Natural killer cell (primary cell): ENCODE data around the gene BACH2. TPM values are rescaled to one million over a fixed set of nuclear protein-coding genes. Genes with fewer than 3 reads are reported as not detected.

Experiments
- ATAC-seq, 3 donors: fragments of 150-1000 bp in 2 of 3; fragments of 200-7000 bp in 1 of 3; cut with Tn5 transposase; 1 replicate in 1 of 3; 2 replicates in 2 of 3; pipeline ENCODE4 v1.10.0; 2021; ENCODE audit warnings: mild to moderate bottlenecking in 2 of 3, moderate library complexity in 2 of 3
- DNase-seq, 2 donors: peaks; one replicate each; pipeline versions ENCODE4 v3.0.0 to v3.0.0-alpha.2; 2013 to 2021; ENCODE audit warnings: mixed read lengths in 1 of 2
- H3K27ac ChIP-seq: one replicate; pipeline ENCODE4 v1.5.1; 2013; ENCODE audit warnings: mild to moderate bottlenecking, low read length
- H3K27me3 ChIP-seq: one replicate; pipeline ENCODE4 v1.6.1; 2013; ENCODE audit warnings: low read length; ENCODE audit not compliant: control insufficient read depth, insufficient read depth
- H3K36me3 ChIP-seq: one replicate; pipeline ENCODE4 v1.6.1; 2013; ENCODE audit warnings: low read length; ENCODE audit not compliant: control insufficient read depth, insufficient read depth
- H3K4me1 ChIP-seq: one replicate; pipeline ENCODE4 v1.6.1; 2013; ENCODE audit warnings: low read length; ENCODE audit not compliant: control insufficient read depth, insufficient read depth
- H3K4me3 ChIP-seq: one replicate; pipeline ENCODE4 v1.5.1; 2013; ENCODE audit warnings: low read length
- H3K9me3 ChIP-seq: one replicate; pipeline ENCODE4 v1.6.1; 2013; ENCODE audit warnings: low read length; ENCODE audit not compliant: control insufficient read depth, insufficient read depth
- H3K27ac Mint-ChIP-seq, 2 donors: one replicate each; pipeline ENCODE4 v1.8.0; 2022; ENCODE audit warnings: mild to moderate bottlenecking in 2 of 2, mixed read lengths in 2 of 2, moderate library complexity in 1 of 2
- H3K27me3 Mint-ChIP-seq, 2 donors: one replicate each; pipeline ENCODE4 v1.8.0; 2022; ENCODE audit warnings: low read depth in 2 of 2, mixed read lengths in 2 of 2
- H3K36me3 Mint-ChIP-seq: one replicate; pipeline ENCODE4 v1.8.0; 2022; ENCODE audit warnings: mixed read lengths
- H3K4me1 Mint-ChIP-seq, 2 donors: one replicate each; pipeline ENCODE4 v1.8.0; 2022; ENCODE audit warnings: mixed read lengths in 2 of 2
- H3K4me3 Mint-ChIP-seq: one replicate; pipeline ENCODE4 v1.8.0; 2022; ENCODE audit warnings: mild to moderate bottlenecking, moderate library complexity, mixed read lengths
- H3K9me3 Mint-ChIP-seq, 2 donors: one replicate each; pipeline ENCODE4 v1.8.0; 2022; ENCODE audit warnings: mixed read lengths in 2 of 2
- CTCF ChIP-seq: fragments of 200-600 bp; IDR thresholded peaks from one replicate; pipeline ENCODE4 v1.8.0; 2022; ENCODE audit warnings: antibody characterized with exemption
- WGBS: methylation state at CpG from one replicate; pipeline ENCODE4 v1.1.7; 2013; ENCODE audit warnings: missing lambda C conversion rate; ENCODE audit not compliant: insufficient coverage; 5-methylcytosine and 5-hydroxymethylcytosine counted together
- intact Hi-C: fragments of 100-400 bp; cut with micrococcal nuclease; formaldehyde crosslinking; loops from one replicate; pipeline ENCODE4 v1.14.2; 2022
- total RNA-seq, 4 donors: library from RNA; stranded (reverse); fragments of 120-200 nt in 1 of 4; gene quantifications; one replicate each; pipeline versions ENCODE4 v1.2.3 to v1.2.4, GENCODE V29; 2013 to 2022

Gene BACH2
- total RNA-seq, 3 donors from 2014 or later (not counting 1 experiment from before 2014, with no cell fraction given) = 32.1 to 37.8 (median 32.7) TPM

- 96% methylated on average over 4 of the region's 4 CpGs for WGBS
- Mint-ChIP-seq H3K9me3 (peaks cover 0 to 3% of the 10 kb centered on the region in 2 donors), H3K27ac (peak overlapping the region in 1 of 2 donors; percentile 17), H3K36me3 (no peaks in the 10 kb centered on the region), H3K27me3 (peaks cover 7 to 42% of the 10 kb centered on the region in 2 donors), H3K4me3 (no peak overlapping the region), H3K4me1 (peaks cover 15 to 26% of the 10 kb centered on the region in 2 donors)
- no peaks in the 10 kb centered on the region for H3K36me3 ChIP-seq
- ATAC-seq (no peak), DNase-seq (no peak)
- no peaks in the 10 kb centered on the region for H3K27me3 ChIP-seq
- peaks cover 4% of the 10 kb centered on the region for H3K9me3 ChIP-seq
- intact Hi-C loops = no loop called here
- H3K27ac ChIP-seq = no peak overlapping the region
- H3K4me1 ChIP-seq = peaks cover 16% of the 10 kb centered on the region
- H3K4me3 ChIP-seq = no peak overlapping the region
- no peak for TF ChIP-seq CTCF
Measured at GRCh38 chr6:90291565-90291964, 5.1 kb downstream of the BACH2 start.

- Mint-ChIP-seq H3K27ac (peak overlapping the region in 1 of 2 donors; percentile 17), H3K27me3 (peaks cover 7 to 42% of the 10 kb centered on the region in 2 donors), H3K4me3 (no peak overlapping the region), H3K4me1 (peaks cover 21 to 32% of the 10 kb centered on the region in 2 donors), H3K9me3 (peaks cover 0 to 3% of the 10 kb centered on the region in 2 donors), H3K36me3 (no peaks in the 10 kb centered on the region)
- 91% methylated on average over 5 of the region's 5 CpGs for WGBS
- Histone ChIP-seq H3K27me3 (no peaks in the 10 kb centered on the region), H3K4me3 (no peak overlapping the region), H3K36me3 (no peaks in the 10 kb centered on the region), H3K9me3 (peaks cover 4% of the 10 kb centered on the region), H3K27ac (no peak overlapping the region), H3K4me1 (peaks cover 17% of the 10 kb centered on the region)
- DNase-seq (no peak), ATAC-seq (no peak)
- no peak for TF ChIP-seq CTCF
- intact Hi-C loops = no loop called here
Measured at GRCh38 chr6:90290811-90291420, 5.7 kb downstream of the BACH2 start.

- no peak overlapping the region for H3K4me3 Mint-ChIP-seq
- H3K27me3 Mint-ChIP-seq = peaks cover 7 to 42% of the 10 kb centered on the region in 2 donors
- H3K27ac ChIP-seq = no peak overlapping the region
- no peak for ATAC-seq
- WGBS = 100% methylated on average over 1 of the region's 1 CpG
- H3K27ac Mint-ChIP-seq = no peak overlapping the region
- H3K9me3 Mint-ChIP-seq = peaks cover 0 to 3% of the 10 kb centered on the region in 2 donors
- no peaks in the 10 kb centered on the region for H3K36me3 ChIP-seq
- intact Hi-C loops = loop anchor here (5.0 to 10.0 kb wide), 2 partner anchors 103 to 465 kb away; partner anchors contain the start of gene CASP8AP2
- H3K9me3 ChIP-seq = peaks cover 4% of the 10 kb centered on the region
- peaks cover 19% of the 10 kb centered on the region for H3K4me1 ChIP-seq
- TF ChIP-seq CTCF = no peak
- H3K36me3 Mint-ChIP-seq = no peaks in the 10 kb centered on the region
- peaks cover 31 to 33% of the 10 kb centered on the region in 2 donors for H3K4me1 Mint-ChIP-seq
- H3K4me3 ChIP-seq = no peak overlapping the region
- DNase-seq = no peak
- H3K27me3 ChIP-seq = no peaks in the 10 kb centered on the region
Measured at GRCh38 chr6:90289902-90290301, 6.7 kb downstream of the BACH2 start.
